H1 (cell line): ENCODE measurements around the gene DENND1A. TPM values are rescaled to one million over a fixed set of nuclear protein-coding genes. Genes with fewer than 3 reads are reported as not detected.

Experiments used
- CBX8 ChIP-seq: fragments of 300-800, 300-1000 bp; sonication (generic); IDR thresholded peaks from 2 replicates; pipeline ENCODE4 v1.7.1; 2016; ENCODE audit warnings: low read depth, low read length, borderline replicate concordance
- SIRT6 ChIP-seq: IDR thresholded peaks from one replicate; pipeline ENCODE4 v1.7.1; 2012; ENCODE audit warnings: low read length, inconsistent platforms
- SRF ChIP-seq: IDR thresholded peaks from 2 replicates; pipeline ENCODE4 v1.6.1; 2011; ENCODE audit warnings: mild to moderate bottlenecking, low read depth, low read length, moderate library complexity
- polyA plus RNA-seq, 7 experiments: library from polyadenylated mRNA; depleted of rRNA in 3 of 7; stranded (reverse) in 5 of 7; unstranded in 2 of 7; fragments of >200 nt in 5 of 7; fragments of 200-250 nt in 2 of 7; gene quantifications; 1 replicate in 5 of 7; 2 replicates in 1 of 7; 4 replicates in 1 of 7; pipeline versions ENCODE4 v1.2.1 to v1.2.3, GENCODE V29; 2011 to 2013; ENCODE audit warnings: missing spikeins in 2 of 7, mixed read lengths in 2 of 7
- total RNA-seq: library from RNA; stranded (reverse); fragmentation: NEBNext Ultra II Directional; extraction: Animal tissue kit (Norgen Biotek cat#: 25700); gene quantifications from 2 replicates; pipeline ENCODE4 v1.2.1, GENCODE V29; 2021

The DENND1A gene
- total and polyA plus RNA-seq, 2 of the 8 experiments (the other 6 are each of a cell fraction or from before 2014, with no cell fraction given): 24.1 to 26.4 TPM

GRCh38 chr9:123611226-123611625 is 318.7 kb downstream of the DENND1A start (continued):
- TF ChIP-seq SIRT6 (no peak), SRF (no peak), CBX8 (no peak)
- TF ChIP-seq, all 59 proteins: peak for 0
